ENCODE results near the gene RAB11B.

DNA sequence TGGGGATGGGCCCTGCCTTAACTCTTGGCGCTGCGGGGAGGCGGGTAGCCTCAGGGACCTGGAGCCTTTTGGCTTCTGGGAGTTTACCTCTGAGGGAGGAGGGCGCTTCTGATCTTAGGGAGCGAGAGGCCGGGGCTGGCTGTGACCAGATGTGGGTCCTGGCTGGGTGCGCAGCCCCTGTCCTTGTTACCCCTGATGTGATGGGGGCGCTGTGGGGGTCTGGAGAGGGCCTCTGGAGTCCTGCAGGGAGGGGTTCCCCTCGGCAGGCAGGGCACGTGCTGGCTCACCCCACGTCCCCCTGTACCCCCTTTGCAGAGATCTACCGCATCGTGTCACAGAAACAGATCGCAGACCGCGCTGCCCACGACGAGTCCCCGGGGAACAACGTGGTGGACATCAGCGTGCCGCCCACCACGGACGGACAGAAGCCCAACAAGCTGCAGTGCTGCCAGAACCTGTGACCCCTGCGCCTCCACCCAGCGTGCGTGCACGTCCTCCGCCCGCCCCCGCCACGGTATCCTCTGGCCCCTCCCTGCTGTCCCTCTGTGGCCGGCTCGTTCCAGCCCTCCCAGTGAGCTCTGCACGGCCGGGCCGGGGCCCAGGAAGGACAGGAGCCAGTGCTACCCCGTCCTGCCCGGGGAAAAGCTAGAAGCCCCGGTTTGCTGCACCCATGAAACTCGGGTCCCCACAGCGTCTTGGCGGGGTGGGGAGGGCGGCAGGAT, 13.1 kb downstream of the RAB11B start:
- no peak for TF ChIP-seq SUZ12 (IDR thresholded peaks at IDR 0.05)
- no peak for TF ChIP-seq FOXA1 (IDR thresholded peaks at IDR 0.05)
- TF ChIP-seq BHLHE40 (IDR thresholded peaks at IDR 0.05; ENCODE audit: borderline replicate concordance), result no peak
- no peak for TF ChIP-seq FOXM1 (IDR thresholded peaks at IDR 0.05; ENCODE audit: borderline replicate concordance)
